ENCODE results near the gene DMRTC2. TPM values are rescaled to one million over a fixed set of nuclear protein-coding genes. Genes with fewer than 3 reads are reported as not detected.

DMRTC2 gene
- total RNA-seq, 2 experiments from 2014 or later, result not detected

GRCh38 chr19:41879080-41879479 is 34.2 kb downstream of the DMRTC2 start:
- no peak overlapping the region for H3K27ac Mint-ChIP-seq
- ATAC-seq (ENCODE audit: low read depth), result no peak
- H3K36me3 Mint-ChIP-seq, result peaks cover 9% of the 10 kb centered on the region
- H3K4me3 Mint-ChIP-seq, result no peak overlapping the region
- DNase-seq, result no peak
- POLR2A ChIA-PET, result interaction anchor here (1.5 to 9.6 kb wide), 2 partner anchors 8 to 66 kb away, joined by 4 to 314 read pairs; partner anchors contain the start of gene ARHGEF1
- H3K4me1 Mint-ChIP-seq, result peaks cover 54% of the 10 kb centered on the region
- no peaks in the 10 kb centered on the region for H3K27me3 Mint-ChIP-seq
- H3K9me3 Mint-ChIP-seq, result no peaks in the 10 kb centered on the region

- peaks cover 54% of the 10 kb centered on the region for H3K4me1 Mint-ChIP-seq
- ATAC-seq (ENCODE audit: low read depth), result no peak
- no peaks in the 10 kb centered on the region for H3K9me3 Mint-ChIP-seq
- H3K27me3 Mint-ChIP-seq, result no peaks in the 10 kb centered on the region
- peak overlapping the region; percentile 77 for H3K27ac Mint-ChIP-seq
- H3K4me3 Mint-ChIP-seq, result no peak overlapping the region
- DNase-seq, result no peak
- POLR2A ChIA-PET, result no interaction called here
- peaks cover 10% of the 10 kb centered on the region for H3K36me3 Mint-ChIP-seq
Observed at GRCh38 chr19:41879670-41880328, 35.0 kb downstream of the DMRTC2 start.

- Mint-ChIP-seq H3K4me3 (no peak overlapping the region), H3K27me3 (no peaks in the 10 kb centered on the region), H3K36me3 (peaks cover 14% of the 10 kb centered on the region), H3K9me3 (no peaks in the 10 kb centered on the region), H3K27ac (peak overlapping the region; percentile 77), H3K4me1 (peaks cover 56% of the 10 kb centered on the region)
- POLR2A ChIA-PET, result no interaction called here
- ATAC-seq (ENCODE audit: low read depth), result no peak
- no peak for DNase-seq
Observed at GRCh38 chr19:41880329-41880708, 35.5 kb downstream of the DMRTC2 start.

- POLR2A ChIA-PET, result interaction anchor here (0.9 to 12.0 kb wide), 10 partner anchors 9 to 63 kb away, joined by 3 to 314 read pairs (median 6); partner anchors contain the start of genes CD79A and RPS19
- DNase-seq, result peak; percentile 82
- no peak for ATAC-seq (ENCODE audit: low read depth)
- Mint-ChIP-seq H3K4me1 (peaks cover 49% of the 10 kb centered on the region), H3K9me3 (no peaks in the 10 kb centered on the region), H3K27me3 (no peaks in the 10 kb centered on the region), H3K4me3 (peak within 1 kb of the TSS; percentile 97), H3K27ac (peak within 1 kb of the TSS; percentile 97), H3K36me3 (peaks cover 27% of the 10 kb centered on the region)
Observed at GRCh38 chr19:41882568-41883462, 38.0 kb downstream of the DMRTC2 start, which contains the start of gene ARHGEF1. TSS of gene ARHGEF1 (plus strand) at chr19:41883184. CDS start at chr19:41888083, 4,899 bp downstream.

- H3K4me1 Mint-ChIP-seq, result peaks cover 49% of the 10 kb centered on the region
- no peaks in the 10 kb centered on the region for H3K27me3 Mint-ChIP-seq
- no peak for ATAC-seq (ENCODE audit: low read depth)
- POLR2A ChIA-PET, result interaction anchor here (0.9 to 12.0 kb wide), 10 partner anchors 9 to 62 kb away, joined by 3 to 314 read pairs (median 6); partner anchors contain the start of genes CD79A and RPS19
- no peaks in the 10 kb centered on the region for H3K9me3 Mint-ChIP-seq
- peak overlapping the region; percentile 95 for H3K27ac Mint-ChIP-seq
- peaks cover 33% of the 10 kb centered on the region for H3K36me3 Mint-ChIP-seq
- no peak for DNase-seq
- peak overlapping the region; percentile 91 for H3K4me3 Mint-ChIP-seq
Observed at GRCh38 chr19:41883463-41883820, 38.6 kb downstream of the DMRTC2 start.

- Mint-ChIP-seq H3K9me3 (no peaks in the 10 kb centered on the region), H3K27me3 (no peaks in the 10 kb centered on the region), H3K4me3 (peak overlapping the region; percentile 91), H3K36me3 (peaks cover 37% of the 10 kb centered on the region), H3K27ac (peak overlapping the region; percentile 95), H3K4me1 (peaks cover 48% of the 10 kb centered on the region)
- POLR2A ChIA-PET, result interaction anchor here (0.6 to 12.0 kb wide), 19 partner anchors 8 to 1106 kb away, joined by 3 to 314 read pairs (median 4); partner anchors contain the start of genes CD79A, ERFL, RAB4B and RPS19
- ATAC-seq (ENCODE audit: low read depth), result peak; percentile 81
- peak; percentile 93 for DNase-seq
Observed at GRCh38 chr19:41883821-41884733, 39.2 kb downstream of the DMRTC2 start.

GRCh38 chr19:41886761-41887710 is 42.2 kb downstream of the DMRTC2 start:
- peak overlapping the region; percentile 91 for H3K4me3 Mint-ChIP-seq
- ATAC-seq (ENCODE audit: low read depth), result peak; percentile 32

GRCh38 chr19:41887711-41888382 is 43.0 kb downstream of the DMRTC2 start:
- peak overlapping the region; percentile 95 for H3K27ac Mint-ChIP-seq
- no peaks in the 10 kb centered on the region for H3K27me3 Mint-ChIP-seq
- peaks cover 48% of the 10 kb centered on the region for H3K4me1 Mint-ChIP-seq
- H3K36me3 Mint-ChIP-seq, result peaks cover 48% of the 10 kb centered on the region
- POLR2A ChIA-PET, result interaction anchor here (0.6 to 12.0 kb wide), 17 partner anchors 8 to 625 kb away, joined by 3 to 314 read pairs (median 4); partner anchors contain the start of genes CD79A and RPS19
- peak overlapping the region; percentile 91 for H3K4me3 Mint-ChIP-seq
- peak; percentile 84 for DNase-seq
- H3K9me3 Mint-ChIP-seq, result no peaks in the 10 kb centered on the region
- peak; percentile 37 for ATAC-seq (ENCODE audit: low read depth)

More at GRCh38 chr19:41886761-41887710, 42.2 kb downstream of the DMRTC2 start:
- Mint-ChIP-seq H3K4me1 (peaks cover 53% of the 10 kb centered on the region), H3K9me3 (no peaks in the 10 kb centered on the region), H3K36me3 (peaks cover 50% of the 10 kb centered on the region), H3K27ac (peak overlapping the region; percentile 95), H3K27me3 (no peaks in the 10 kb centered on the region)
- POLR2A ChIA-PET, result interaction anchor here (0.7 to 12.0 kb wide), 20 partner anchors 8 to 624 kb away, joined by 3 to 314 read pairs (median 4); partner anchors contain the start of genes CD79A, ERFL, RABAC1 and RPS19
- no peak for DNase-seq

GRCh38 chr19:41888926-41889325 is 44.1 kb downstream of the DMRTC2 start:
- Mint-ChIP-seq H3K4me1 (peaks cover 52% of the 10 kb centered on the region), H3K4me3 (peak overlapping the region; percentile 91), H3K27ac (peak overlapping the region; percentile 95), H3K27me3 (no peaks in the 10 kb centered on the region), H3K36me3 (peaks cover 48% of the 10 kb centered on the region), H3K9me3 (no peaks in the 10 kb centered on the region)
- ATAC-seq (ENCODE audit: low read depth), result no peak
- DNase-seq, result no peak
- POLR2A ChIA-PET, result interaction anchor here (0.6 to 12.0 kb wide), 8 partner anchors 9 to 496 kb away, joined by 3 to 314 read pairs (median 12); partner anchors contain the start of genes CD79A and RPS19

- Mint-ChIP-seq H3K27me3 (no peaks in the 10 kb centered on the region), H3K27ac (peak overlapping the region; percentile 95), H3K4me1 (peaks cover 53% of the 10 kb centered on the region), H3K4me3 (peak overlapping the region; percentile 91), H3K9me3 (no peaks in the 10 kb centered on the region), H3K36me3 (peaks cover 46% of the 10 kb centered on the region)
- DNase-seq, result no peak
- ATAC-seq (ENCODE audit: low read depth), result no peak
- POLR2A ChIA-PET, result interaction anchor here (0.6 to 12.0 kb wide), 6 partner anchors 12 to 30 kb away, joined by 4 to 314 read pairs (median 22); partner anchors contain the start of genes CD79A and RPS19
Observed at GRCh38 chr19:41889896-41890295, 45.1 kb downstream of the DMRTC2 start.

GRCh38 chr19:41890936-41891335 is 46.1 kb downstream of the DMRTC2 start:
- Mint-ChIP-seq H3K9me3 (no peaks in the 10 kb centered on the region), H3K4me1 (peaks cover 54% of the 10 kb centered on the region), H3K27me3 (no peaks in the 10 kb centered on the region), H3K27ac (no peak overlapping the region), H3K36me3 (peaks cover 43% of the 10 kb centered on the region), H3K4me3 (no peak overlapping the region)
- DNase-seq (no peak), ATAC-seq (ENCODE audit: low read depth) (no peak)
- POLR2A ChIA-PET, result interaction anchor here (0.6 to 12.0 kb wide), 9 partner anchors 8 to 117 kb away, joined by 3 to 314 read pairs (median 4); partner anchors contain the start of genes CD79A, ERFL and RPS19
